Raji (cell line): ENCODE results near the gene TIGAR.

Experiments used
- POLR2A ChIP-seq: IDR thresholded peaks from 2 replicates; pipeline ENCODE4 v1.6.1; 2011; ENCODE audit warnings: low read depth, low read length, control low read depth; ENCODE audit not compliant: insufficient read depth

Gene TIGAR

DNA sequence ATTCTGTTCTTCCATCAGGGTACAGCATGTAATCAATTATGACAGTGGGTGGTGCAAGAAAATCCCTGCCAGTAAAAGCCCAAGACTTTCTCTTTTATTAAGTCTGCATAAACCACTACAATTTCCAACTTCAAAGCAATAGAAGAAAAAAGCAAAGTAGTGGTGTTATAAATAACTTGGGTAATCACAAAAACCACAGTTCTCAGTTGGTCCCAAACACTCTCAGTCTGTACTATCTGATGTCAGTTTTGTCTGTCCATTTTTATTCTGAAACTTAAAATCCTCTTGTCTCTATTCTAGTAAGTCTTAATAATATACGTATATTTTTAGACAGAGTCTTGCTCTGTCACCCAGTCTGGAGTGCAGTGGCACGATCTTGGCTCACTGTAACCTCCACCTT, 8.8 kb upstream of the TIGAR start:
- no peak for TF ChIP-seq POLR2A

- no peak for TF ChIP-seq POLR2A
These were observed 538 bp upstream of the TIGAR start for GRCh38 chr12:4320497-4320852.

DNA sequence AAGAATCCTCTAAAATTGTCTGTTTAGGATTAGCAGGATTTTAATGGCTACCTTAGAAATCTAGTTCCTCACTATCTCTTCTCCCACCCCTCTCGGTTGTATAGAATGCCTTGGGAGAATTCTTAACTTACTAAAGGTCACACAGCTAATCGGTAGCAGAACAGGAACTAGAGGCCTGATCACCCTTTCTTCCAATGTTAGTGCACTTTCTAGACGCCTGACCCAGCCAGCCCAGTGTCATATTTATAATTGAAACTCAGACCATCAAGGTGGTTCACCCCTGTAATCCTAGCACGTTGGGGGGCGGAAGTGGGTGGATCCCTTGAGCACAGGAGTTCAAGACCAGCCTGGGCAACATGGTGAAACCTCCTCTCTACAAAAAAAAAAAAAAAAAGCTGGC, 1.7 kb downstream of the TIGAR start:
- TF ChIP-seq POLR2A: no peak

- TF ChIP-seq POLR2A: no peak
These were observed 2.4 kb downstream of the TIGAR start for GRCh38 chr12:4323396-4323795.

DNA sequence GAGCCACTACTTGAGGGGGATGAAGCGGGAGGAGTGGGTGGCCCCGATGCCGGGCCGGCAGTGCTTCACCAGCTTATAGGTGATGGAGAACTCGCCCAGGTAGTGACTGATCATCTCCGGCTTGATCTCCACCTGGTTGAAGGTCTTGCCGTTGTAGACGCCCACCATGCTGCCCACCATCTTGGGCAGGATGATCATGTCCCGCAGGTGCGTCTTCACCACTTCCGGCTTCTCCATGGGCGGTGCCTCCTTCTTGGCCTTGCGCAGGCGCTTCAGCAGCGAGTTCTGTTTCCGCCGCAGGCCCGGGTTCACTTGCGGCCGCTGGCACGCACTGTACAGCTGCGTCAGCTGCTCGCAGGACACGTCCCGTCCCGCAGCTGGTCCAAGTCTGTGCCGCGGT, 3.4 kb downstream of the TIGAR start:
- no peak for TF ChIP-seq POLR2A

GRCh38 chr12:4325966-4326365, 5.0 kb downstream of the TIGAR start:
- TF ChIP-seq POLR2A: no peak

DNA sequence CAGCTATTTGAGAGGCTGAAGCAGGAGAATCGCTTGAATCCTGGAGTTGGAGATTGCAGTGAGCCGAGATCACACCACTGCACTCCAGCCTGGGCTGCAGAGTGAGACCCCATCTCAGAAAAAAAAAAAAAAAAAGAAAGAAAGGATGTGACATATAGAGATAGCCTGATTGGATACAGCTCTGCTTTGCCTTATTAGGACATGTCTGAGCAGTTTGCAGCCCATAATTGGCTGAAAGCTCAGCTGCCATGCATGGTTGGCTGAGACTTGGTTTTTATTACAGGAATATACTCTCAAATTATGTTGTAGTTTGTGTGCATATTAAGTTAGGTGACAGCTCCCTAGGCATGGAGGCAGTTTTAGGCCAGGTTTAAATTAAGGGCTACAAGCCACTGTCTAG, 6.3 kb downstream of the TIGAR start:
- TF ChIP-seq POLR2A: no peak

GRCh38 chr12:4330203-4330602, 9.2 kb downstream of the TIGAR start:
- TF ChIP-seq POLR2A: no peak

- TF ChIP-seq POLR2A: no peak
These were observed 10.2 kb downstream of the TIGAR start for GRCh38 chr12:4331221-4331620.

DNA sequence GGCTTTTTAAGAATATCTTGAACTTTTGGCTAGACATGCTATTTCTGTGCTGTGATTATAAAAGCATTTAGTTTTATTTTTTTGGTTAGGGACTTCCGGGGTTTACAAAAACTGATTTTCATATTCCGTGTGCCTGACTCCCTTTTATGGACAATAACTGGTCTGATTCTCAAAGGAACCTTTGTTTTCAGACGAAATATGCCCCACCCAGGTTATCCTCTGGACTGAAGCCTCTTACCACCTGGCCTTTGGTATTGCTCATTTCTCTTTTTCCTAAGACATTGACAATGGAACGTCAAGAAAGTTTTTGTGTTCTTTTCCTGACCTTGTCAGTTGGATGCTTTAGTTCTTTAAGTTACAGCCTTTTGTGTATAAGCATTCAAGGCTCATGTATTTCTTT, 10.8 kb downstream of the TIGAR start:
- TF ChIP-seq POLR2A: no peak

GRCh38 chr12:4346931-4347330, 25.9 kb downstream of the TIGAR start:
- no peak for TF ChIP-seq POLR2A

- TF ChIP-seq POLR2A: no peak
These were observed 32.8 kb downstream of the TIGAR start for GRCh38 chr12:4353785-4354208.

DNA sequence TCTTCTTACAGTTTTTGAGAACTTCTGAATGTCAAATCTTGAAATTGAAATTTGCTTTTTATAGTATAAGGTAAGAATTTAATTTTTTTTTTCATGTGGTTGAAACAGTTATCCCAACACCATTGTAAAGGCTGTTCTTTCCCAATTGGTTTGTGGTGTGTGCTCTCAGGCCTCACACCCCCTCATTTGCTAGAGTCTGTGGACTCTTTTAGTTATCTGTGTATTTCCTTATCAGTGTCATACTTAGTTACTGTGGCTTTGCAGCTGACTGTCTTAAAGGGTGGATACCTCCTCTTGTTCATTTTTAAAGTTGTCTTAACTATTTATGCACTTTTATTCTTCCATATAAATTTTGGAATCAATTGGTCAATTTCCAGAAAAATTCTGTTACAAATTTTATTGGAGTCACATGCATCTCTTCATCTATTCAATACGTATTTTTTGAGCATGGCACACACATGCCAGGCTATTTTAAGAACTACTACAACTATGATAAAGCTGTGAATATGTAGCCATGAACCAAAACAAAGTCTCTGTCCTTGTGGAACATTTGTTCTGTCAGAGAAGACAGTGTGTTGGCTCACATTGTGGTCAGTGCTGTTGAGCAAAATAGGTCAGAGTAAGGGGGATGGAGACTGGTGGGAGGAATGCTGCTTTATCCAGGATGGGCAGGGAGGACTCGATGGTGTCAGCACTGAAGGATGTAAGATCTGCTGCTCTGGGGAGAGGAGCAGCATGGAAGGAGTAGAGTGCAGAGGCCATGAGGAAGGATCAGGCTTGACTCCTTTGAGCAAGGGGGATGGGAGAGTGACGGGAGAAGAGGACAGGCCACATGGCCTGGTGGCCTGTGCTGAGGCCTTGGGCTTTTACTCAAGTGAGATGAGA, 34.4 kb downstream of the TIGAR start:
- no peak for TF ChIP-seq POLR2A

- no peak for TF ChIP-seq POLR2A
These were observed 35.0 kb downstream of the TIGAR start for GRCh38 chr12:4356041-4356327.

DNA sequence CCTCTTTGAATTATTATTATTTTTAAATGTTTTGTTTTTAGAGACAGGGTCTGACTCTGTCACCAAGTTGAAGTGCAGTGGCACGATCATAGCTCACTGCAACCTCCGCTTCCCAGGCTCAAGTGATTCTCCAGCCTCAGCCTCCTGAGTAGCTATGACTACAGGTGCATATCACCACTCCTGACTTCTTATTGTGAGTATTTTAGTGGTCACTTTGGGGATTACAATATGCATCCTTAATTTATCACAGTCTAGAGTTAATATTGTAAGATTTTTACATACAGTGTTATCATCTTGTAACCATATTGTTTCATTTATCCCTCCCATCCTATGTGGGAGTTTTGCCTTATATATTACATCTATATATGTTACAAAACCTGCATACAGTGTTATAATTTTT, 45.1 kb downstream of the TIGAR start:
- TF ChIP-seq POLR2A: no peak

DNA sequence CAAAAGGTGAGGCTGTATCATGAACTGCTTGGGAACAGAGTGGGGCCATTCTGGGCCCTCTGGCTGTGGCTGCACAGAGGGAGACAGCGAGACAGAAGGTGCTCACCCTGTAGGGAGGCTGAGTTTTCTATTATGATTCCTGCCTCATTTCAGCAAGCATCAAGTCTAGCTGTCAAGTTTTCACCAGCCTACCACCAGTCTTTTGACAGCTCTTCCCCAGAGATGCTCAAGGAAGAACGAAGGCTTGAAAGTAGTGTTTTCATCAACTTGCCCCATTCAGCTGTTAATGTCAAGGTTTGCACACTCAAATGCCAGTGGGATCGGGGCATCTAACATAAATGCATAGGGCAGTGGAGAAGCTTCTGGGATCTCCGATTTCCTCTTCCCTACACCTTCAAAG, 48.5 kb downstream of the TIGAR start:
- TF ChIP-seq POLR2A: no peak

DNA sequence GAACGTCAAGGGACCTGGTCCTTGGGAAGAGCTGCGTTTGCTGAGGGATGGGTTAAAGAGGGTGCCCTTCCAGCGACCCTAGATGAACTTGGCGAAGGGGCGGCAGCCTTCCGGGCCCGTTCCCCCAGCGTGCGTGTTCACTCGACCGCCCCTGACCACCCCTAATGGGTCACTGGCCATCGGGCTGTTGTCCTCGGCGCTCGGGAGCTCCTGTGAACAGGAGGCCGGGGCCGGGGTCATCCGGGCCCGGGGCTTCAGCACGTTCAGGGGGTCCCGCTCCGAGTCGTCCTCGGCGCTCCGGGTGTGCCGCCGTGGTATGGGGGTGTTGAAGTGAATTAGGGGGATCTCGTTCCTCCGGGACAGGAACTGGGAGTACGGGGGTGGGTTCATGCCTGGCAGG, 49.3 kb downstream of the TIGAR start:
- TF ChIP-seq POLR2A: no peak
